Central memory CD4-positive, alpha-beta T cell (primary cell): Measurements from ENCODE around the gene FAM174B.

ENCODE experiments used
- DNase-seq: peaks from one replicate; pipeline ENCODE4 v3.0.0; 2022

Gene FAM174B

GRCh38 chr15:92664178-92664900, 8.8 kb upstream of the FAM174B start:
- DNase-seq, result no peak

GRCh38 chr15:92663250-92663951, 7.8 kb upstream of the FAM174B start:
- no peak for DNase-seq

GRCh38 chr15:92662762-92663161, 7.2 kb upstream of the FAM174B start:
- DNase-seq, result no peak

GRCh38 chr15:92661956-92662355, 6.4 kb upstream of the FAM174B start:
- DNase-seq, result no peak

- no peak for DNase-seq
Observed at GRCh38 chr15:92661069-92661468, 5.5 kb upstream of the FAM174B start.

GRCh38 chr15:92657486-92657885, 1.9 kb upstream of the FAM174B start:
- no peak for DNase-seq

GRCh38 chr15:92656089-92656488, 514 bp upstream of the FAM174B start:
- DNase-seq, result no peak

- no peak for DNase-seq
Observed at GRCh38 chr15:92654662-92655061, 913 bp downstream of the FAM174B start.

GRCh38 chr15:92653836-92654539, 1.6 kb downstream of the FAM174B start:
- DNase-seq, result no peak

- no peak for DNase-seq
Observed at GRCh38 chr15:92653366-92653765, 2.2 kb downstream of the FAM174B start.

GRCh38 chr15:92652576-92652966, 3.0 kb downstream of the FAM174B start:
- no peak for DNase-seq

GRCh38 chr15:92651877-92652575, 3.5 kb downstream of the FAM174B start:
- no peak for DNase-seq

- no peak for DNase-seq
Observed at GRCh38 chr15:92650966-92651365, 4.6 kb downstream of the FAM174B start.

- no peak for DNase-seq
Observed at GRCh38 chr15:92650256-92650655, 5.3 kb downstream of the FAM174B start.

- no peak for DNase-seq
Observed at GRCh38 chr15:92648190-92648875, 7.2 kb downstream of the FAM174B start.

GRCh38 chr15:92647467-92648163, 8.0 kb downstream of the FAM174B start:
- DNase-seq, result no peak

GRCh38 chr15:92646216-92646615, 9.4 kb downstream of the FAM174B start:
- DNase-seq, result no peak

- DNase-seq, result no peak
Observed at GRCh38 chr15:92645731-92646130, 9.8 kb downstream of the FAM174B start.

- DNase-seq, result no peak
Observed at GRCh38 chr15:92645051-92645631, 10.4 kb downstream of the FAM174B start.

- DNase-seq, result no peak
Observed at GRCh38 chr15:92643849-92644815, 11.4 kb downstream of the FAM174B start.
